Measurements from ENCODE around the gene VAMP1. TPM values are rescaled to one million over a fixed set of nuclear protein-coding genes. Genes with fewer than 3 reads are reported as not detected.

Gene VAMP1
- total and polyA plus RNA-seq, 9 of the 15 experiments (the other 6 are each of a cell fraction or from before 2014, with no cell fraction given), result 0.76 to 13.2 (median 4.2) TPM

DNA sequence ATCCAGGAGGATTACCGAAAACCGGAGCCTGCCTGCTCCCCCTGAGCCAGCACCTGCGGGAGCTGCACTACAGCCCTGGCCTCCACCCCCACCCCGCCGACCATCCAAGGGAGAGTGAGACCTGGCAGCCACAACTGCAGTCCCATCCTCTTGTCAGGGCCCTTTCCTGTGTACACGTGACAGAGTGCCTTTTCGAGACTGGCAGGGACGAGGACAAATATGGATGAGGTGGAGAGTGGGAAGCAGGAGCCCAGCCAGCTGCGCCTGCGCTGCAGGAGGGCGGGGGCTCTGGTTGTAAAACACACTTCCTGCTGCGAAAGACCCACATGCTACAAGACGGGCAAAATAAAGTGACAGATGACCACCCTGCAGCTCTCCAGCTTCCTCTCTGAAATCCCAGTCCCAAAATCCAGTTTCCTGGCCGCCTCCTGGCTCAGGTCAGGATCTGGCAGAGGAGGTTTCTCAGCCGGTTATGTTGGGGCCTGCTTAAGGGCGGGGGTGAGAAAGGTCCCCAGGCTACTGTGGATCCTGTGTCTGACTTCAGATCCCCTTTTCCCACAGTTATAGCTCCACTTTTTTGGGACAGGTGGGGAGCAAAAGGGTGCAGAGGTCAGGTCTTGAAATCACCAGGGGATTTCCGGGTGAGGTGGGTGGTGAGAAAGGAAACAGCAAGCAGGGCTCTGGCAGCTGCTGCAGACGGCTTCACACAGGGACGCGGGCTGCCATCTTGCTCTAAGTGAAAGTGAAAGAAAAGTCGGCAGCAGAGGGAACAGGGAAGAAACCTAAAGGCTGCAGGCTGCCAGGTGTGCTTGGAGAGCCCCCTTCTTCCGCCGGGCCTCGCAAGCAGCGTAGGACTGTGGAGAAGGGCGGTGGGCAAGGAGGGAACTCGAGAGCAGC, 18.9 kb downstream of the VAMP1 start, which contains the start of gene TAPBPL (continued):
- TF ChIP-seq, protein P1, sequence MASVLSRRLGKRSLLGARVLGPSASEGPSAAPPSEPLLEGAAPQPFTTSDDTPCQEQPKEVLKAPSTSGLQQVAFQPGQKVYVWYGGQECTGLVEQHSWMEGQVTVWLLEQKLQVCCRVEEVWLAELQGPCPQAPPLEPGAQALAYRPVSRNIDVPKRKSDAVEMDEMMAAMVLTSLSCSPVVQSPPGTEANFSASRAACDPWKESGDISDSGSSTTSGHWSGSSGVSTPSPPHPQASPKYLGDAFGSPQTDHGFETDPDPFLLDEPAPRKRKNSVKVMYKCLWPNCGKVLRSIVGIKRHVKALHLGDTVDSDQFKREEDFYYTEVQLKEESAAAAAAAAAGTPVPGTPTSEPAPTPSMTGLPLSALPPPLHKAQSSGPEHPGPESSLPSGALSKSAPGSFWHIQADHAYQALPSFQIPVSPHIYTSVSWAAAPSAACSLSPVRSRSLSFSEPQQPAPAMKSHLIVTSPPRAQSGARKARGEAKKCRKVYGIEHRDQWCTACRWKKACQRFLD (CRISPR knock-in tag; IDR thresholded peaks at IDR 0.05), result peak; percentile 61; the same call in 1 of the 2 replicates
- TF ChIP-seq RCOR1 (IDR thresholded peaks at IDR 0.05; ENCODE audit: borderline replicate concordance in 1 of 2, low read depth in 2 of 2, low read length in 2 of 2) (no peak), TRIM24 (IDR thresholded peaks at IDR 0.05) (no peak), HNRNPLL (IDR thresholded peaks at IDR 0.05; ENCODE audit: low read depth, low read length, poor library complexity, severe bottlenecking) (no peak), PHF20 (IDR thresholded peaks at IDR 0.05; ENCODE audit: partially characterized antibody) (peak; percentile 42), ZNF3 (CRISPR knock-in tag; IDR thresholded peaks at IDR 0.05) (no peak), KDM5B (IDR thresholded peaks at IDR 0.05; ENCODE audit: insufficient replicate concordance, low read depth, low read length) (peak; percentile 45), TRIM28 (IDR thresholded peaks at IDR 0.05) (no peak), CBFA2T3 (IDR thresholded peaks at IDR 0.05) (no peak), ZBTB2 (IDR thresholded peaks at IDR 0.05) (no peak), POLR2G (IDR thresholded peaks at IDR 0.05; ENCODE audit: low read depth, low read length) (peak; percentile 43; the same call in 1 of the 2 replicates), NFE2L1 (tag; IDR thresholded peaks at IDR 0.05; ENCODE audit: borderline replicate concordance, low read depth) (no peak), TAF9B (IDR thresholded peaks at IDR 0.05; ENCODE audit: partially characterized antibody) (peak; percentile 33), BMI1 (IDR thresholded peaks at IDR 0.05; ENCODE audit: low read length) (no peak), YBX1 (IDR thresholded peaks at IDR 0.05) (no peak), RBM14 (IDR thresholded peaks at IDR 0.05; ENCODE audit: borderline replicate concordance, insufficient read depth, low read depth, low read length) (no peak), ZNF12 (CRISPR knock-in tag; IDR thresholded peaks at IDR 0.05) (no peak), ZNF668 (CRISPR knock-in tag; IDR thresholded peaks at IDR 0.05) (no peak)
- TF ChIP-seq, protein P2, sequence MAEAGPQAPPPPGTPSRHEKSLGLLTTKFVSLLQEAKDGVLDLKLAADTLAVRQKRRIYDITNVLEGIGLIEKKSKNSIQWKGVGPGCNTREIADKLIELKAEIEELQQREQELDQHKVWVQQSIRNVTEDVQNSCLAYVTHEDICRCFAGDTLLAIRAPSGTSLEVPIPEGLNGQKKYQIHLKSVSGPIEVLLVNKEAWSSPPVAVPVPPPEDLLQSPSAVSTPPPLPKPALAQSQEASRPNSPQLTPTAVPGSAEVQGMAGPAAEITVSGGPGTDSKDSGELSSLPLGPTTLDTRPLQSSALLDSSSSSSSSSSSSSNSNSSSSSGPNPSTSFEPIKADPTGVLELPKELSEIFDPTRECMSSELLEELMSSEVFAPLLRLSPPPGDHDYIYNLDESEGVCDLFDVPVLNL (CRISPR knock-in tag; IDR thresholded peaks at IDR 0.05; ENCODE audit: low read depth), result no peak
- TF ChIP-seq, protein P3, sequence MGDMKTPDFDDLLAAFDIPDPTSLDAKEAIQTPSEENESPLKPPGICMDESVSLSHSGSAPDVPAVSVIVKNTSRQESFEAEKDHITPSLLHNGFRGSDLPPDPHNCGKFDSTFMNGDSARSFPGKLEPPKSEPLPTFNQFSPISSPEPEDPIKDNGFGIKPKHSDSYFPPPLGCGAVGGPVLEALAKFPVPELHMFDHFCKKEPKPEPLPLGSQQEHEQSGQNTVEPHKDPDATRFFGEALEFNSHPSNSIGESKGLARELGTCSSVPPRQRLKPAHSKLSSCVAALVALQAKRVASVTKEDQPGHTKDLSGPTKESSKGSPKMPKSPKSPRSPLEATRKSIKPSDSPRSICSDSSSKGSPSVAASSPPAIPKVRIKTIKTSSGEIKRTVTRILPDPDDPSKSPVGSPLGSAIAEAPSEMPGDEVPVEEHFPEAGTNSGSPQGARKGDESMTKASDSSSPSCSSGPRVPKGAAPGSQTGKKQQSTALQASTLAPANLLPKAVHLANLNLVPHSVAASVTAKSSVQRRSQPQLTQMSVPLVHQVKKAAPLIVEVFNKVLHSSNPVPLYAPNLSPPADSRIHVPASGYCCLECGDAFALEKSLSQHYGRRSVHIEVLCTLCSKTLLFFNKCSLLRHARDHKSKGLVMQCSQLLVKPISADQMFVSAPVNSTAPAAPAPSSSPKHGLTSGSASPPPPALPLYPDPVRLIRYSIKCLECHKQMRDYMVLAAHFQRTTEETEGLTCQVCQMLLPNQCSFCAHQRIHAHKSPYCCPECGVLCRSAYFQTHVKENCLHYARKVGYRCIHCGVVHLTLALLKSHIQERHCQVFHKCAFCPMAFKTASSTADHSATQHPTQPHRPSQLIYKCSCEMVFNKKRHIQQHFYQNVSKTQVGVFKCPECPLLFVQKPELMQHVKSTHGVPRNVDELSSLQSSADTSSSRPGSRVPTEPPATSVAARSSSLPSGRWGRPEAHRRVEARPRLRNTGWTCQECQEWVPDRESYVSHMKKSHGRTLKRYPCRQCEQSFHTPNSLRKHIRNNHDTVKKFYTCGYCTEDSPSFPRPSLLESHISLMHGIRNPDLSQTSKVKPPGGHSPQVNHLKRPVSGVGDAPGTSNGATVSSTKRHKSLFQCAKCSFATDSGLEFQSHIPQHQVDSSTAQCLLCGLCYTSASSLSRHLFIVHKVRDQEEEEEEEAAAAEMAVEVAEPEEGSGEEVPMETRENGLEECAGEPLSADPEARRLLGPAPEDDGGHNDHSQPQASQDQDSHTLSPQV (IDR thresholded peaks at IDR 0.05), result peak; percentile 63
